Neural cell (in vitro differentiated cells): Measurements from ENCODE around the gene SDS.

Experiments used
- EZH2 ChIP-seq: fragments of 200-600, 300-800 bp; shearing (Covaris generic), sonication (generic); IDR thresholded peaks from 2 replicates; pipeline ENCODE4 v1.6.1; 2014; ENCODE audit warnings: antibody characterized with exemption, low read length, borderline replicate concordance, mild to moderate bottlenecking; ENCODE audit not compliant: insufficient read depth, poor library complexity, severe bottlenecking
- POLR2AphosphoS5 ChIP-seq: IDR thresholded peaks from 2 replicates; pipeline ENCODE4 v1.6.1; 2012
- TF ChIP-seq, protein P1 (sequence below): fragments of 450-650 bp; IDR thresholded peaks from 2 replicates; pipeline ENCODE4 v1.5.1; 2014; ENCODE audit warnings: antibody characterized with exemption, mild to moderate bottlenecking, moderate library complexity; ENCODE audit not compliant: poor library complexity, severe bottlenecking
- TF ChIP-seq, protein P2 (sequence below): IDR thresholded peaks from 2 replicates; pipeline ENCODE4 v1.6.1; 2012; ENCODE audit warnings: borderline replicate concordance

DNA sequence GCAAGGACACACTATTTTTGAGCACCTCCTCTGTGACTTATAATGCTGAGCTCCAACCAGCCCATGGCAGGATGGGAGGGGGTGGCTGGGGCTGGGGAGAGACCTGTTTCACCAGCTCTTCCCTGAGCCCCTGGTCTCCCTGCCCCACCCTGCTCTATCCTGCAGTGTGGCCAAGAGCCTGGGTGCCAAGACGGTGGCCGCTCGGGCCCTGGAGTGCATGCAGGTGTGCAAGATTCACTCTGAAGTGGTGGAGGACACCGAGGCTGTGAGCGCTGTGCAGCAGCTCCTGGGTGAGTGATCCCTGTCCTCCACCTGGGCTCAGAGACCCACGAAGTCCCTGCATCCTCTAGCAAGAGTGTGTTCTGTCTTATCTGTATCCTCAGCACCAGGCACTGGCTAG, 32.9 kb upstream of the SDS start:
- TF ChIP-seq, protein P1, sequence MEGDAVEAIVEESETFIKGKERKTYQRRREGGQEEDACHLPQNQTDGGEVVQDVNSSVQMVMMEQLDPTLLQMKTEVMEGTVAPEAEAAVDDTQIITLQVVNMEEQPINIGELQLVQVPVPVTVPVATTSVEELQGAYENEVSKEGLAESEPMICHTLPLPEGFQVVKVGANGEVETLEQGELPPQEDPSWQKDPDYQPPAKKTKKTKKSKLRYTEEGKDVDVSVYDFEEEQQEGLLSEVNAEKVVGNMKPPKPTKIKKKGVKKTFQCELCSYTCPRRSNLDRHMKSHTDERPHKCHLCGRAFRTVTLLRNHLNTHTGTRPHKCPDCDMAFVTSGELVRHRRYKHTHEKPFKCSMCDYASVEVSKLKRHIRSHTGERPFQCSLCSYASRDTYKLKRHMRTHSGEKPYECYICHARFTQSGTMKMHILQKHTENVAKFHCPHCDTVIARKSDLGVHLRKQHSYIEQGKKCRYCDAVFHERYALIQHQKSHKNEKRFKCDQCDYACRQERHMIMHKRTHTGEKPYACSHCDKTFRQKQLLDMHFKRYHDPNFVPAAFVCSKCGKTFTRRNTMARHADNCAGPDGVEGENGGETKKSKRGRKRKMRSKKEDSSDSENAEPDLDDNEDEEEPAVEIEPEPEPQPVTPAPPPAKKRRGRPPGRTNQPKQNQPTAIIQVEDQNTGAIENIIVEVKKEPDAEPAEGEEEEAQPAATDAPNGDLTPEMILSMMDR: no peak
- no peak for TF ChIP-seq EZH2
- TF ChIP-seq, protein P2, sequence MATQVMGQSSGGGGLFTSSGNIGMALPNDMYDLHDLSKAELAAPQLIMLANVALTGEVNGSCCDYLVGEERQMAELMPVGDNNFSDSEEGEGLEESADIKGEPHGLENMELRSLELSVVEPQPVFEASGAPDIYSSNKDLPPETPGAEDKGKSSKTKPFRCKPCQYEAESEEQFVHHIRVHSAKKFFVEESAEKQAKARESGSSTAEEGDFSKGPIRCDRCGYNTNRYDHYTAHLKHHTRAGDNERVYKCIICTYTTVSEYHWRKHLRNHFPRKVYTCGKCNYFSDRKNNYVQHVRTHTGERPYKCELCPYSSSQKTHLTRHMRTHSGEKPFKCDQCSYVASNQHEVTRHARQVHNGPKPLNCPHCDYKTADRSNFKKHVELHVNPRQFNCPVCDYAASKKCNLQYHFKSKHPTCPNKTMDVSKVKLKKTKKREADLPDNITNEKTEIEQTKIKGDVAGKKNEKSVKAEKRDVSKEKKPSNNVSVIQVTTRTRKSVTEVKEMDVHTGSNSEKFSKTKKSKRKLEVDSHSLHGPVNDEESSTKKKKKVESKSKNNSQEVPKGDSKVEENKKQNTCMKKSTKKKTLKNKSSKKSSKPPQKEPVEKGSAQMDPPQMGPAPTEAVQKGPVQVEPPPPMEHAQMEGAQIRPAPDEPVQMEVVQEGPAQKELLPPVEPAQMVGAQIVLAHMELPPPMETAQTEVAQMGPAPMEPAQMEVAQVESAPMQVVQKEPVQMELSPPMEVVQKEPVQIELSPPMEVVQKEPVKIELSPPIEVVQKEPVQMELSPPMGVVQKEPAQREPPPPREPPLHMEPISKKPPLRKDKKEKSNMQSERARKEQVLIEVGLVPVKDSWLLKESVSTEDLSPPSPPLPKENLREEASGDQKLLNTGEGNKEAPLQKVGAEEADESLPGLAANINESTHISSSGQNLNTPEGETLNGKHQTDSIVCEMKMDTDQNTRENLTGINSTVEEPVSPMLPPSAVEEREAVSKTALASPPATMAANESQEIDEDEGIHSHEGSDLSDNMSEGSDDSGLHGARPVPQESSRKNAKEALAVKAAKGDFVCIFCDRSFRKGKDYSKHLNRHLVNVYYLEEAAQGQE: no peak
- no peak for TF ChIP-seq POLR2AphosphoS5
